HepG2 (cell line): ENCODE data around the gene JMJD1C. TPM values are rescaled to one million over a fixed set of nuclear protein-coding genes. Genes with fewer than 3 reads are reported as not detected.
A peak's percentile ranks its signal among the peaks of the same experiment; 100 is the strongest.

Experiments used
- CBFB ChIP-seq: sonication (generic); formaldehyde crosslinking; IDR thresholded peaks from 2 replicates; pipeline ENCODE4 v1.4.0; 2020; ENCODE audit warnings: missing genetic modification reagents
- KDM5A ChIP-seq: fragments of 200-600 bp; sonication (generic); IDR thresholded peaks from 2 replicates; pipeline ENCODE4 v1.7.0; 2018; ENCODE audit warnings: antibody characterized with exemption, mild to moderate bottlenecking, low read length, borderline replicate concordance
- NBN ChIP-seq: fragments of 450-650 bp; conservative IDR thresholded peaks from 2 replicates; pipeline ENCODE4 v1.6.1; 2017
- NR2F2 ChIP-seq: IDR thresholded peaks from 2 replicates; pipeline ENCODE4 v1.6.1; 2012; ENCODE audit warnings: low read depth, inconsistent platforms, borderline replicate concordance
- STAT6 ChIP-seq: sonication (generic); formaldehyde crosslinking; IDR thresholded peaks from 2 replicates; pipeline ENCODE4 v1.4.0; 2020; ENCODE audit warnings: missing genetic modification reagents, mild to moderate bottlenecking, borderline replicate concordance
- TBL1XR1 ChIP-seq: fragments of 150-350 bp; IDR thresholded peaks from 2 replicates; pipeline ENCODE4 v1.6.1; 2014; ENCODE audit warnings: borderline replicate concordance, low read length; ENCODE audit not compliant: partially characterized antibody
- ZNF224 ChIP-seq: sonication (generic); formaldehyde crosslinking; IDR thresholded peaks from 2 replicates; pipeline ENCODE4 v1.5.0; 2020; ENCODE audit warnings: mild to moderate bottlenecking, missing genetic modification reagents
- ZNF607 ChIP-seq: sonication (generic); formaldehyde crosslinking; IDR thresholded peaks from 2 replicates; pipeline ENCODE4 v1.5.1; 2020; ENCODE audit warnings: missing genetic modification reagents, mild to moderate bottlenecking, borderline replicate concordance
- ZNF646 ChIP-seq: sonication (generic); formaldehyde crosslinking; IDR thresholded peaks from 2 replicates; pipeline ENCODE4 v1.9.0; 2021; ENCODE audit warnings: mild to moderate bottlenecking, missing genetic modification reagents
- polyA plus RNA-seq, 8 experiments: library from polyadenylated mRNA; depleted of rRNA in 3 of 8; stranded (reverse) in 7 of 8; unstranded in 1 of 8; fragments of >200 nt; fragmentation: Illumina TruSeq in 4 of 8; extraction: Trizol in 4 of 8; gene quantifications; 2 replicates each; pipeline versions ENCODE4 v1.2.1 to v1.2.3, GENCODE V29; 2011 to 2016; ENCODE audit warnings: low read depth in 4 of 8, missing spikeins in 1 of 8, mixed read lengths in 1 of 8; ENCODE audit not compliant: insufficient read depth in 1 of 8
- total RNA-seq, 5 experiments: library from RNA; depleted of rRNA; stranded (reverse); fragments of >200 nt; fragmentation: Illumina TruSeq; extraction: Trizol; gene quantifications; 2 replicates each; pipeline ENCODE4 v1.2.3, GENCODE V29; 2016; ENCODE audit warnings: low read depth in 1 of 5
- TF ChIP-seq, protein P1 (sequence below): sonication (generic); formaldehyde crosslinking; IDR thresholded peaks from 2 replicates; pipeline ENCODE4 v1.5.0; 2020; ENCODE audit warnings: missing genetic modification reagents
- TF ChIP-seq, protein P2 (sequence below): sonication (generic); formaldehyde crosslinking; IDR thresholded peaks from 2 replicates; pipeline ENCODE4 v1.9.0; 2021; ENCODE audit warnings: missing genetic modification reagents, borderline replicate concordance
- TF ChIP-seq, protein P3 (sequence below): sonication (generic); formaldehyde crosslinking; IDR thresholded peaks from 2 replicates; pipeline ENCODE4 v1.9.0; 2021; ENCODE audit warnings: missing genetic modification reagents, borderline replicate concordance

The JMJD1C gene
- total and polyA plus RNA-seq, 2 of the 13 experiments (the other 11 are each of a cell fraction or from before 2014, with no cell fraction given): 42.3 to 42.7 TPM

GRCh38 chr10:63464402-63465292 is 1.1 kb downstream of the JMJD1C start (continued):
- 0 out of 2 replicates have a peak, but pooled peaks have one; percentile 29 for TF ChIP-seq ZNF224
- TF ChIP-seq, protein P1, sequence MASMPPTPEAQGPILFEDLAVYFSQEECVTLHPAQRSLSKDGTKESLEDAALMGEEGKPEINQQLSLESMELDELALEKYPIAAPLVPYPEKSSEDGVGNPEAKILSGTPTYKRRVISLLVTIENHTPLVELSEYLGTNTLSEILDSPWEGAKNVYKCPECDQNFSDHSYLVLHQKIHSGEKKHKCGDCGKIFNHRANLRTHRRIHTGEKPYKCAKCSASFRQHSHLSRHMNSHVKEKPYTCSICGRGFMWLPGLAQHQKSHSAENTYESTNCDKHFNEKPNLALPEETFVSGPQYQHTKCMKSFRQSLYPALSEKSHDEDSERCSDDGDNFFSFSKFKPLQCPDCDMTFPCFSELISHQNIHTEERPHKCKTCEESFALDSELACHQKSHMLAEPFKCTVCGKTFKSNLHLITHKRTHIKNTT (CRISPR knock-in tag): no peak
- TF ChIP-seq TBL1XR1: no peak
- TF ChIP-seq NBN: no peak
- 0 out of 2 replicates have a peak, but pooled peaks have one; percentile 7 for TF ChIP-seq KDM5A
- TF ChIP-seq, protein P2, sequence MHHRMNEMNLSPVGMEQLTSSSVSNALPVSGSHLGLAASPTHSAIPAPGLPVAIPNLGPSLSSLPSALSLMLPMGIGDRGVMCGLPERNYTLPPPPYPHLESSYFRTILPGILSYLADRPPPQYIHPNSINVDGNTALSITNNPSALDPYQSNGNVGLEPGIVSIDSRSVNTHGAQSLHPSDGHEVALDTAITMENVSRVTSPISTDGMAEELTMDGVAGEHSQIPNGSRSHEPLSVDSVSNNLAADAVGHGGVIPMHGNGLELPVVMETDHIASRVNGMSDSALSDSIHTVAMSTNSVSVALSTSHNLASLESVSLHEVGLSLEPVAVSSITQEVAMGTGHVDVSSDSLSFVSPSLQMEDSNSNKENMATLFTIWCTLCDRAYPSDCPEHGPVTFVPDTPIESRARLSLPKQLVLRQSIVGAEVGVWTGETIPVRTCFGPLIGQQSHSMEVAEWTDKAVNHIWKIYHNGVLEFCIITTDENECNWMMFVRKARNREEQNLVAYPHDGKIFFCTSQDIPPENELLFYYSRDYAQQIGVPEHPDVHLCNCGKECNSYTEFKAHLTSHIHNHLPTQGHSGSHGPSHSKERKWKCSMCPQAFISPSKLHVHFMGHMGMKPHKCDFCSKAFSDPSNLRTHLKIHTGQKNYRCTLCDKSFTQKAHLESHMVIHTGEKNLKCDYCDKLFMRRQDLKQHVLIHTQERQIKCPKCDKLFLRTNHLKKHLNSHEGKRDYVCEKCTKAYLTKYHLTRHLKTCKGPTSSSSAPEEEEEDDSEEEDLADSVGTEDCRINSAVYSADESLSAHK: no peak
- TF ChIP-seq ZNF646: no peak
- TF ChIP-seq NR2F2: no peak
- TF ChIP-seq ZNF607 (CRISPR knock-in tag): no peak
- TF ChIP-seq, protein P3, sequence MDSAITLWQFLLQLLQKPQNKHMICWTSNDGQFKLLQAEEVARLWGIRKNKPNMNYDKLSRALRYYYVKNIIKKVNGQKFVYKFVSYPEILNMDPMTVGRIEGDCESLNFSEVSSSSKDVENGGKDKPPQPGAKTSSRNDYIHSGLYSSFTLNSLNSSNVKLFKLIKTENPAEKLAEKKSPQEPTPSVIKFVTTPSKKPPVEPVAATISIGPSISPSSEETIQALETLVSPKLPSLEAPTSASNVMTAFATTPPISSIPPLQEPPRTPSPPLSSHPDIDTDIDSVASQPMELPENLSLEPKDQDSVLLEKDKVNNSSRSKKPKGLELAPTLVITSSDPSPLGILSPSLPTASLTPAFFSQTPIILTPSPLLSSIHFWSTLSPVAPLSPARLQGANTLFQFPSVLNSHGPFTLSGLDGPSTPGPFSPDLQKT (CRISPR knock-in tag): no peak
- no peak for TF ChIP-seq CBFB
- TF ChIP-seq STAT6 (CRISPR knock-in tag): no peak
